Transverse colon (tissue), 4 donors: ENCODE results near the gene MAGI1.

ENCODE experiments used
- POLR2A ChIP-seq: fragments of 450-650 bp; IDR thresholded peaks from one replicate; pipeline ENCODE4 v1.6.1; 2016; ENCODE audit warnings: antibody characterized with exemption, mild to moderate bottlenecking, moderate library complexity
- POLR2AphosphoS5 ChIP-seq, 3 donors: sonication (generic); formaldehyde crosslinking; IDR thresholded peaks; one replicate each; pipeline ENCODE4 v1.6.1; 2016; ENCODE audit warnings: antibody characterized with exemption in 3 of 3
- TF ChIP-seq, protein P1 (sequence below), 5 experiments: fragments of 200-600 bp in 3 of 5; fragments of 450-650 bp in 2 of 5; sonication (generic) in 3 of 5; IDR thresholded peaks; 1 replicate in 2 of 5; 2 replicates in 3 of 5; pipeline ENCODE4 v1.5.1; 2016 to 2017; ENCODE audit warnings: antibody characterized with exemption in 5 of 5, inconsistent platforms in 3 of 5, mild to moderate bottlenecking in 2 of 5, moderate library complexity in 1 of 5

DNA sequence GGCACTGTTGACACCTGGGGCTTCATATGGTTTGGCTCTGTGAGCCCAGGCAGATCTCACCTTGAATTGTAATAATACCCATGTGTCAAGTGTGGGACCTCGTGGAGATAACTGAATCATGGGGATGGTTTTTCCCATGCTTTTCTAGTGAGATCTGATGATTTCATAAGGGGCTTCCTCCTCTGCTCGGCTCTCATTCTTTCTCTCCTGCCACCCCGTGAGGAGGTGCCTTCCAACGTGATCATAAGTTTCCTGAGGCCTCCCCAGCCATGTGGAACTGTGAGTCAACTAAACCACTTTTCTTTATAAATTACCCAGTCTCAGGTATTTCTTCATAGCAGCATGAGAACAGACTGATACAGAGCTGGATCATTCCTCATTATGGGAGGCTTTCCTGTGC, 695.0 kb downstream of the MAGI1 start:
- TF ChIP-seq, protein P1, sequence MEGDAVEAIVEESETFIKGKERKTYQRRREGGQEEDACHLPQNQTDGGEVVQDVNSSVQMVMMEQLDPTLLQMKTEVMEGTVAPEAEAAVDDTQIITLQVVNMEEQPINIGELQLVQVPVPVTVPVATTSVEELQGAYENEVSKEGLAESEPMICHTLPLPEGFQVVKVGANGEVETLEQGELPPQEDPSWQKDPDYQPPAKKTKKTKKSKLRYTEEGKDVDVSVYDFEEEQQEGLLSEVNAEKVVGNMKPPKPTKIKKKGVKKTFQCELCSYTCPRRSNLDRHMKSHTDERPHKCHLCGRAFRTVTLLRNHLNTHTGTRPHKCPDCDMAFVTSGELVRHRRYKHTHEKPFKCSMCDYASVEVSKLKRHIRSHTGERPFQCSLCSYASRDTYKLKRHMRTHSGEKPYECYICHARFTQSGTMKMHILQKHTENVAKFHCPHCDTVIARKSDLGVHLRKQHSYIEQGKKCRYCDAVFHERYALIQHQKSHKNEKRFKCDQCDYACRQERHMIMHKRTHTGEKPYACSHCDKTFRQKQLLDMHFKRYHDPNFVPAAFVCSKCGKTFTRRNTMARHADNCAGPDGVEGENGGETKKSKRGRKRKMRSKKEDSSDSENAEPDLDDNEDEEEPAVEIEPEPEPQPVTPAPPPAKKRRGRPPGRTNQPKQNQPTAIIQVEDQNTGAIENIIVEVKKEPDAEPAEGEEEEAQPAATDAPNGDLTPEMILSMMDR (IDR thresholded peaks at IDR 0.05), result no peak
- TF ChIP-seq POLR2A, result no peak
- TF ChIP-seq POLR2AphosphoS5 (IDR thresholded peaks at IDR 0.05), result no peak
